HuH-7 (cell line): ENCODE data around the gene ADAMTS12.
"Not testable (repeated sequence)": the region's sequence is repeated elsewhere in the genome, so short reads cannot be mapped to it uniquely, and the experiment has no call there.

Experiments used
- DNase-seq: peaks from one replicate; pipeline ENCODE4 v3.0.0; 2011; ENCODE audit warnings: low spot score

ADAMTS12 gene

GRCh38 chr5:33891788-33892619, at the start of gene ADAMTS12:
TSS of gene ADAMTS12 (minus strand) at chr5:33891990. CDS start at chr5:33891856, 134 bp downstream.
- DNase-seq: no peak

GRCh38 chr5:33941090-33941489, 49.3 kb upstream of the ADAMTS12 start:
- no peak for DNase-seq

GRCh38 chr5:33939556-33940262, 47.9 kb upstream of the ADAMTS12 start:
- no peak for DNase-seq

GRCh38 chr5:33938881-33939280, 47.1 kb upstream of the ADAMTS12 start:
- DNase-seq: no peak

- DNase-seq: no peak
Observed at GRCh38 chr5:33938507-33938796, 46.7 kb upstream of the ADAMTS12 start.

GRCh38 chr5:33937707-33938506, 46.1 kb upstream of the ADAMTS12 start:
- no peak for DNase-seq

GRCh38 chr5:33937017-33937706, 45.4 kb upstream of the ADAMTS12 start:
- no peak for DNase-seq

GRCh38 chr5:33936381-33937016, 44.7 kb upstream of the ADAMTS12 start, which contains the start of gene RXFP3:
TSS of gene RXFP3 (plus strand) at chr5:33936386. CDS start at chr5:33936741, 355 bp downstream.
- DNase-seq: no peak

- DNase-seq: peak; percentile 83
Observed at GRCh38 chr5:33936004-33936380, 44.2 kb upstream of the ADAMTS12 start.

- no peak for DNase-seq
Observed at GRCh38 chr5:33934176-33934575, 42.4 kb upstream of the ADAMTS12 start.

- DNase-seq: no peak
Observed at GRCh38 chr5:33933723-33934169, 42.0 kb upstream of the ADAMTS12 start.

GRCh38 chr5:33931136-33931535, 39.3 kb upstream of the ADAMTS12 start:
- no peak for DNase-seq

GRCh38 chr5:33929925-33930690, 38.3 kb upstream of the ADAMTS12 start:
- DNase-seq: no peak

GRCh38 chr5:33928283-33928682, 36.5 kb upstream of the ADAMTS12 start:
- DNase-seq: no peak

- no peak for DNase-seq
Observed at GRCh38 chr5:33927685-33928084, 35.9 kb upstream of the ADAMTS12 start.

GRCh38 chr5:33925278-33925677, 33.5 kb upstream of the ADAMTS12 start:
- DNase-seq: no peak

GRCh38 chr5:33921002-33921401, 29.2 kb upstream of the ADAMTS12 start:
- no peak for DNase-seq

GRCh38 chr5:33914844-33915243, 23.1 kb upstream of the ADAMTS12 start:
- DNase-seq: not testable (repeated sequence)

- not testable (repeated sequence) for DNase-seq
Observed at GRCh38 chr5:33906248-33906647, 14.5 kb upstream of the ADAMTS12 start.

- DNase-seq: no peak
Observed at GRCh38 chr5:33905381-33905780, 13.6 kb upstream of the ADAMTS12 start.

GRCh38 chr5:33903118-33903517, 11.3 kb upstream of the ADAMTS12 start:
- DNase-seq: no peak
